NAMALWA (cell line): Measurements from ENCODE around the gene MYO1C.
"Not testable (repeated sequence)": the region's sequence is repeated elsewhere in the genome, so short reads cannot be mapped to it uniquely, and the experiment has no call there.

ENCODE experiments used
- DNase-seq: peaks from one replicate; pipeline ENCODE4 v3.0.0-alpha.2; 2015; ENCODE audit warnings: low spot score

The MYO1C gene

GRCh38 chr17:1422885-1423284, 69.6 kb downstream of the MYO1C start:
- DNase-seq, result no peak

DNA sequence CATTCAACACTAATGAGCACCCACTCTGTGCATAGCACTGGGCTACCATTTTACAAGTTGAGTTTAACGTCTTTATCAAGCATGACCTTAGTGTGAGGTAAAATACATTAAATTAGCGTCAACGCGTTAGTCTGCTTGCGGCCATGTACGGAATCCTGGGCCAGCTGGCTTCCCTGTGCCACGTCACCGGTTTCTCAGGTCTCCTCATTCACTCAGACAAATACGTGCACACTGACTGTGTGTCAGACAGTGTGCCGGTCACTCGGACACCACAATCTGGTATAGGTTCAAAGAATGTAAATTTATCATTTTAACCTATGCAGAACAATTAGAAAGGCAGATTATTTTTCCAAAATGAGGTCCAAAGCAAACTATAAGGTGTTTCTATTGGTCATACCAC, 71.0 kb downstream of the MYO1C start:
- DNase-seq, result no peak

DNA sequence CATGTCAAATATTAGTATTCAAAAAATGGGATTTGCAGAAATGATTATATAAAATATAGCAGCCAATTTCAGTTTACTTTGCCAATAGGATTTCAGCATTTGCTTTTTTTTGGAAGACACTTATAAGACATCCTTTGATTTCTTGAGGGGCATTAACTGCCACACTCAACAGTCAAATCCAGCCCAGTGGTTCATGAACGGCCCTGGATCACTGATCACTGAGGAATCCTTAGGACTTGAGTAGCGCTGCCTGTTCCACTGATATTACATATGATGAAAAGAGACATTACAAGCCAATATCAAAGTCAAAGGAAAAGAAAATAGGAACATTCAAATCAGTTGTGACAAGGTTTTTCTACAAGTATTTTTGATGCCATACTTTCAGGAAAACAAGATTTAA, 71.5 kb downstream of the MYO1C start:
- no peak for DNase-seq

DNA sequence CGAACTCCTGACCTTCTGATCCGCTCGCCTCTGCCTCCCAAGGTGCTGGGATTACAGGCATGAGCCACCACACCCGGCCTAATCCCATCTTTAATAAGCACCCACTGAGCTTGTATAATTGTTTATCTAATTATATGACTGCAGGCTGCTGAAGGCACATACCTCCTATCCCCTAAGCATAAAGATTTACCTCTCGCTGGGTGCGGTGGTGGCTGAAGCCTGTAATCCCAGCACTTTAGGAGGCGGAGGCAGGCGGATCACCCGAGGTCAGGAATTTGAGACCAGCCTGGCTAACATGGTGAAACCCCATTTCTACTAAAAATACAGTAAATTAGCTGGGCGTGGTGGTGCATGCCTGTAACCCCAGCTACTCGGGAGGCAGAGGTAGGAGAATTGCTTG, 72.3 kb downstream of the MYO1C start:
- DNase-seq, result no peak

DNA sequence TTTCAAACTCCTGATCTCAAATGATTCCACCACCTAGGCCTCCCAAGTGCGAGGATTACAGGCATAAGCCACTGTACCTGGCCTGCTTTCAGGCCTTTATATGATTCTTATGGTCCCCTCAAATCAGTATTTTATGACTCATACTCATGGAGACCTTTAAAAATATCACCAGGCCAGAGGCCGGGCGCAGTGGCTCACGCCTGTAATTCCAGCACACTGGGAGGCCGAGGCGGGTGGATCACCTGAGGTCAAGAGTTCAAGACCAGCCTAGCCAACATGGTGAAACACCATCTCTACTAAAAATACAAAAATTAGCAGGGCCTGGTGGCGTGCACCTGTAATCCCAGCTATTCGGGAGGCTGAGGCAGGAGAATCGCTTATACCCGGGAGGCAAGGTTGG, 74.0 kb downstream of the MYO1C start:
- not testable (repeated sequence) for DNase-seq

GRCh38 chr17:1416414-1416813, 76.1 kb downstream of the MYO1C start:
- no peak for DNase-seq

DNA sequence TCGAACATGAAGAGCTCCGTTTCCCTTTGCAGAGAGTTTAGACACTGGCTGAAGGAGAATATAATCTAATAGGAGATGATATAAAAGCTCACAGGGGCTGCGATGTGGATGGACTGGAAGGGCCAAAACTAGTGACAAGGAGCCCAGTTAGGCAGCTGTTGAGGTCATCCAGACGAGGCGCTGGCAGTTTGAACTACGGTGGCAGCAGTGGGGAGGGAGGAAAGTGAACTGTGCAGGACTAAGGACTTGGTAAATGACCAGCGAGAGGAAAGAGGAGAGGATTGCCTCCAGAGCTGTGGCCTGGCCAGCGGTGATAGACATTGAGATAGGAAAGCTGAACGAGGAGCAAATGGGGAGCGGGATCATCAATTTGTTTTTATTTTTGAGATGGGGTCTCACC, 77.9 kb downstream of the MYO1C start:
- no peak for DNase-seq
